Epithelial cell of proximal tubule (primary cell): Measurements from ENCODE around the gene VKORC1L1. TPM values are rescaled to one million over a fixed set of nuclear protein-coding genes. Genes with fewer than 3 reads are reported as not detected.

ENCODE experiments used
- DNase-seq: peaks from one replicate; pipeline ENCODE4 v3.0.0-alpha.2; 2011; ENCODE audit warnings: low read depth
- H3K4me3 ChIP-seq: 2 replicates; pipeline ENCODE4 v1.5.1; 2011; ENCODE audit warnings: low read depth, mild to moderate bottlenecking, low read length
- total RNA-seq: library from RNA; depleted of rRNA; stranded (reverse); fragments of >200 nt; gene quantifications from 2 replicates; pipeline ENCODE4 v1.2.3, GENCODE V29; 2015
- TF ChIP-seq, protein P1 (sequence below): conservative IDR thresholded peaks from 2 replicates; pipeline ENCODE4 v1.5.1; 2012; ENCODE audit warnings: low read depth, mild to moderate bottlenecking, low read length

VKORC1L1 gene
- total RNA-seq, 1 donor from 2014 or later: 13.8 TPM

DNA sequence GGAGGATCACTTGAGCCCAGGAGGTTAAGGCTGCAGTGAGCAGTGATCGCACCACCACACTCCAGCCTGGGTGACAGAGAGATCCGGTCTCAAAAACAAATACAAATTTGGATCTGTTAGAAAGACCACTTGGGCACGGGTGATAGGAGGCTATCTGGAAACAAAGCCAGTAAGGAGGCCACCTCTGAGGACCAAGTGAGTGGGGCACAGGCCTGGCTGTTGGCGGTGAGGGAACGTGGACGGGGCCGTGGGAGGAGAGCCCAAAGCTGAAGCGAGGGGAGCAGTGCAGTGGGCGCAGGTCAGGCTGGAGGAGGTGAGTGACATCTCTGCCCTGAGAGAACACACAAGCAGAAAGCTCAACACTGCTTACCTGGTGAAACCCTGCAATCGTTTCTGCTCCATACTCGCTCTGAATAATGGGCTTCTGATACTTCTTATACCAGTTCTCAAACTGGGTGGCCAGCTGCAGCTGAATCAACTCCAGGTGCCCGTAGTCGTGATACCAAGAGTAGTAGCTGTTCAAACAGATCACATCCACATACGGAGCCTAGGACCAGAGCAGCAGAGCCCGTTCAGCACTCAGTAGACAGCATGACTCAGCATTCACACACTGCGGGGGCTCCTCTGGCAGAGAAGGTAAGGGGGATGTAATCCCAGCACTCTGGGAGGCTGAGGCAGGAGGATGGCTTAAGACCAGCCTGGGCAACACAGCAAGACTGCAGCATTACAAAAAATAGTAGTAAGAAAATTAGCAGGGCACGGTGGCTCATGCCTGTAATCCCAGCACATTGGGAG lies 94.7 kb downstream of the VKORC1L1 start:
- H3K4me3 ChIP-seq: no peak overlapping the region
- no peak for DNase-seq
- TF ChIP-seq, protein P1, sequence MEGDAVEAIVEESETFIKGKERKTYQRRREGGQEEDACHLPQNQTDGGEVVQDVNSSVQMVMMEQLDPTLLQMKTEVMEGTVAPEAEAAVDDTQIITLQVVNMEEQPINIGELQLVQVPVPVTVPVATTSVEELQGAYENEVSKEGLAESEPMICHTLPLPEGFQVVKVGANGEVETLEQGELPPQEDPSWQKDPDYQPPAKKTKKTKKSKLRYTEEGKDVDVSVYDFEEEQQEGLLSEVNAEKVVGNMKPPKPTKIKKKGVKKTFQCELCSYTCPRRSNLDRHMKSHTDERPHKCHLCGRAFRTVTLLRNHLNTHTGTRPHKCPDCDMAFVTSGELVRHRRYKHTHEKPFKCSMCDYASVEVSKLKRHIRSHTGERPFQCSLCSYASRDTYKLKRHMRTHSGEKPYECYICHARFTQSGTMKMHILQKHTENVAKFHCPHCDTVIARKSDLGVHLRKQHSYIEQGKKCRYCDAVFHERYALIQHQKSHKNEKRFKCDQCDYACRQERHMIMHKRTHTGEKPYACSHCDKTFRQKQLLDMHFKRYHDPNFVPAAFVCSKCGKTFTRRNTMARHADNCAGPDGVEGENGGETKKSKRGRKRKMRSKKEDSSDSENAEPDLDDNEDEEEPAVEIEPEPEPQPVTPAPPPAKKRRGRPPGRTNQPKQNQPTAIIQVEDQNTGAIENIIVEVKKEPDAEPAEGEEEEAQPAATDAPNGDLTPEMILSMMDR: no peak

DNA sequence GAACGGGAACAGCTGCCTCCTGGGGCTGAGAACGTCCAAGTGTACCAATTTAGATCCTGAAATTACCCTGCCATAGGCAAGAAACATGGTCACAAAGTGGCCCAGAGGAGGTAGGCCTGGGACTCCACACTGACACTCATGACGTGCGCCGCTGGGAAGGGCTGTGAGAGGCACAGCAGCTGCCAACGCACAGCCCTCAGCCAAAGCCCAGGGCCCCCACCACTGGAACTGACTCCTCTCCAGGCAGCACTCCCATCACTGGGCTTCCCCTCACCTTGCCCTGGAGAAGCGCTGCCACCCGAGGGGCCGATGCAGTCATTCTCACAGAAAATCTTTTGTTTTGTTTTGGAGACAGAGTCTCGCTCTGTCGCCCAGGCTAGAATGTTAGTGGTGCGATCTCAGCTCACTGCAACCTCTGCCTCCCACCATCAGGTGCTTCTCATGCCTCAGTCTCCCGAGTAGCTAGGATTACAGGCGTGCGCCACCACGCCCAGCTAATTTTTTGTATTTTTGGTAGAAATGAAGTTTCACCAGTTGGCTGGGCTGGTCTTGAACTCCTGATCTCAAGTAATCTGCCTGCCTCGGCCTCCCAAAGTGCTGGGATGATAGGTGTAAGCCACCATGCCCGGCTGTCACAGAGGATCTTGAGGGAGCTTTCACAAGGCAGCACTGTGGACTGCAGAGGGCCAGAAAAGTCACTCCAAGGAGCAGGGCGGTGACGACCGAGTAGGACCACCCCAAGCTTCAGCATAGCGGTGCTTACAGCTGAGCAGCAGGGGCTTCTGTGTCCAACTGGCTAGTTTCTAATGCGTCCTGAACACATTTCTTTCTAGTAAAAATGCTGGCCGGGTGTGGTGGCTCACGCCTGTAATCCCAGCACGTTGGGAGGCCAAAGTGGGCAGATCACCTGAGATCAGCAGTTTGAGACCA lies 95.6 kb downstream of the VKORC1L1 start:
- H3K4me3 ChIP-seq: no peak overlapping the region
- no peak for DNase-seq
- TF ChIP-seq, protein P1: no peak

DNA sequence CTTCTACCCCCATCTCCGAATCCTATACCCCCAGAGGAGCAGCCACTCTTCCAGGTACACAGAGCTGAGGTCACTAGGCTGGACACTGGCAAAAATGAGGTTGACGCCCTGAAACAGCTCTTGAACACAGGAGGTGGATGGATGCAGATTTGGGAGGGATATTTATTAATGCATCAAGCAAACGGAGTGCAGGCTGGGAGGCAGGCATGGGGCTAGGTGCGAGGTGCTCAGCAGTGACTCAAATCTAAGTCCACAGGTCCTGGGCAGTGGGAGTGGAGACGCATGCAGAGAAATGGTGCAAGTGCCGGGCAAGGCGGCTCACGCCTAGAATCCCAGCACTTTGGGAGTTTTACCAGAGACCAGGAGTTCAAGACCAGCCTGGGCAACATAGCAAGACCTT lies 98.1 kb downstream of the VKORC1L1 start:
- H3K4me3 ChIP-seq: no peak overlapping the region
- TF ChIP-seq, protein P1: no peak
- no peak for DNase-seq

DNA sequence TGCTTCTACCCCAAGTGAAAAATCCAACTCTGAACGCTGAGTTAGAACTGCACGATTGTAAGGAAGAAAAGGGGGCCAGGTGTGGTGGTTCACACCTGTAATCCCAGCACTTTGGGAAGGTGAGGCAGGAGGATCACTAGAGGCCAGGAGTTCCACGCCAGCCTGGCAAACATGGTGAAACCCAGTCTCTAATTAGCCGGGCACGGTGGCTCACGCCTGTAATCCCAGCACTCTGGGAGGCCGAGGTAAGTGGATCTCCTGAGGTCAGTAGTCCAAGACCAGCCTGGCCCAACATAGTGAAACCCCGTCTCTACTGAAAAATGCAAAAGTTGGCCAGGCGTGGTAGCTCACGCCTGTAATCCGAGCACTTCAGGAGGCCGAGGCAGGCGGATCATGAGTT lies 100.1 kb downstream of the VKORC1L1 start:
- no peak for DNase-seq
- no peak overlapping the region for H3K4me3 ChIP-seq
- TF ChIP-seq, protein P1: no peak

DNA sequence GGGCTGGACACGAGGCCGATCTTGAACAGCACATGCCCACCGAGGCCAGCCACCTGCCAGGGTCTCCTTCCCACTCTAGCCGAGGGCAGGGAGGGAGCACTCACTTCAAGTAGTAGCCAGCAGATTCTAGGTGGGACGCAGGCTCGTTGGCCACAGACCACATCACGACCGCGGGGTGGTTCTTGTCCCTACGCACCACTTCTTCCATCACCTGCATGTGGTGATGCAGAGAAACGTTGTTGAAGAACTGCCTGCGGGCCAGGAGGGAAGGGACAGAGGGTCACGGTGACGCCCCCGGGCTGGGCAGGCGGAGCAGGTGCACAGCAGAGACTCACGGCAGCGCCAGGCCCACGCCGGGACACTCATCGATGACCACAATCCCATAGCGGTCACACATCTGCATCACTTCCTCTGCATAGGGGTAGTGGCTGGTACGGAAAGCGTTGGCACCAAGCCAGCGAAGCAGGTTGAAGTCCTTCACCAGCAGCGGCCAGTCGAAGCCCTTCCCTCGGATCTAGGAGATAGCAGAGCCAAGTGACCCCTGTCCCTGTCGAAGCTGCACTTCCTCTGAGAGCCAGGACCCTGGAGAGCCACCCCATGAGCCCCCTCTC lies 101.4 kb downstream of the VKORC1L1 start:
- no peak for DNase-seq
- TF ChIP-seq, protein P1: no peak
- no peak overlapping the region for H3K4me3 ChIP-seq

DNA sequence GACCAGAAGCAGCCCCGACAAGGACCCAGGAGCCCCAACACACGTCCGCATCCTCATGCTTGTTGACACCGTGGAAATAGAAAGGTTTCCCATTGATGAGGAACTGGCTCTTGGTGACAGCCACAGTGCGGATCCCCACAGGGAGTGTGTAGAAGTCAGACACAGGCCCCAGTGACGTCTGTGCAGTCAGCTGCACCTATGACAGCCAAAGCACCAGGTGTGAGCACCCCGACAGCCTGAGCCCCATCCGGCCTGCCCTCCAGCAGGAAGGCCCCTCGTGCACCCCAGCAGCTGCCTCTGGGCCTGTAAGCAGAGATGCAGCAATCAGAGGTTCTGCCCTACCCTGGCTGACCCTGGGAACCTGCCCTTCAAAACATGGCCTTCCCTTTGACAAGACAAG lies 102.0 kb downstream of the VKORC1L1 start:
- no peak overlapping the region for H3K4me3 ChIP-seq
- TF ChIP-seq, protein P1: no peak

More for the DNA sequence above, 102.0 kb downstream of the VKORC1L1 start:
- DNase-seq: no peak
